Measurements from ENCODE around the gene HECW1.

DNA sequence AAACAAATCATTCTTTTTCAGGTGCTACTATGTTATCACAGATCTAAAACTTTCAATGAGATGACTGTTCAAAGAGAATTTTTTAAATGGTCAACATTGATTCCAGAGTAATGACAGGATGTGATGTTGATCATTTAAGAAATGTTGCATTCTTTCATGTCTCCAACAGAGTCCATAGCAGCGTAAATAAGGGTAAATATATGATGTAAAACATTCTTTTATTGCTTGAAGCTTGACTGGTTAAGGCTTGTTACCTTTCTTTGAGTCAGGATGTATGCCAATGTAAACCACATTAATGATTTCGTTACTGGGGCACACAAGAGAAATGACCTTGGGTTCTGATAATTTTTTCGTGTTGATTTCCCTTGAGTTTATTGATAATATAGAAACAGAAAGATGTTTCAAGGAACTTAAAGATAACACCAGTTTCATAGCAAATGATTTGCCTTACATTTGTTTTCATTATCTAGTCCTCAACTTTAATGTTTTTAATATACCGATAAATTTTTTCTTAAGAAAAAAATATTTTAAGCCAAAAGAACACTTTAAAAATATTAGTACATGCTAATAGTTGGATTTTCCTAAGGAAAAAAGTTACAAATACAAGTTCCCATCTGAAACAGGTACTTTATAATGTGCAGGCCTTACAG is 473.9 kb downstream of the HECW1 start:
- TF ChIP-seq, protein P1, sequence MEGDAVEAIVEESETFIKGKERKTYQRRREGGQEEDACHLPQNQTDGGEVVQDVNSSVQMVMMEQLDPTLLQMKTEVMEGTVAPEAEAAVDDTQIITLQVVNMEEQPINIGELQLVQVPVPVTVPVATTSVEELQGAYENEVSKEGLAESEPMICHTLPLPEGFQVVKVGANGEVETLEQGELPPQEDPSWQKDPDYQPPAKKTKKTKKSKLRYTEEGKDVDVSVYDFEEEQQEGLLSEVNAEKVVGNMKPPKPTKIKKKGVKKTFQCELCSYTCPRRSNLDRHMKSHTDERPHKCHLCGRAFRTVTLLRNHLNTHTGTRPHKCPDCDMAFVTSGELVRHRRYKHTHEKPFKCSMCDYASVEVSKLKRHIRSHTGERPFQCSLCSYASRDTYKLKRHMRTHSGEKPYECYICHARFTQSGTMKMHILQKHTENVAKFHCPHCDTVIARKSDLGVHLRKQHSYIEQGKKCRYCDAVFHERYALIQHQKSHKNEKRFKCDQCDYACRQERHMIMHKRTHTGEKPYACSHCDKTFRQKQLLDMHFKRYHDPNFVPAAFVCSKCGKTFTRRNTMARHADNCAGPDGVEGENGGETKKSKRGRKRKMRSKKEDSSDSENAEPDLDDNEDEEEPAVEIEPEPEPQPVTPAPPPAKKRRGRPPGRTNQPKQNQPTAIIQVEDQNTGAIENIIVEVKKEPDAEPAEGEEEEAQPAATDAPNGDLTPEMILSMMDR (IDR thresholded peaks at IDR 0.05 in 4 of 5, conservative IDR thresholded peaks at IDR 0.05 in 1 of 5), result no peak
- no peak for TF ChIP-seq POLR2A (IDR thresholded peaks at IDR 0.05)
